NCI-H2107 treated with DMSO at 0.1 percent for 48 hours (cell line): Measurements from ENCODE around the gene CBLN4.

Source experiments
- DNase-seq: peaks from one replicate; lab custom pipeline; 2025; ENCODE audit not compliant: unreplicated experiment; lab: John Stamatoyannopoulos, UW

The CBLN4 gene

DNA sequence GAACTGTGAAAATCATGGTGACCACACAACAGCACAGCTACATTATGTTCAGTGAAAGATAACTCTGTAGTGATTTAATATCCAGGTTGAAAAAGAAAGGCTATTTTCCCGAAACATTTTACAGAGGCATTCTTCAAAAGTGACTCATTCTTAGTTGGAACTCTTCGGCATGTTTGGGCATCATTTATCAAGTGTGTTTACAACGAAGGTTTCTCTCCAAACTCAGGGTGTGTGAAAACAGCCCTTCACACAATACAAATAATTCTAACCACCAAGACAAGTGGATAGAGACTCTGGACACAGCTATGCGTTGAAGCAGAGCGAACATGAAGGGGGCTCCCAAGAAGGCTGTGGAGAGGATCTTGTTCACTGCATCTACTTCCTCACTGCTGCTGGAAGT is 57.6 kb downstream of the CBLN4 start:
- DNase-seq: no peak
